Ovary (tissue), 9 donors: ENCODE data around the gene HDAC1. TPM values are rescaled to one million over a fixed set of nuclear protein-coding genes. Genes with fewer than 3 reads are reported as not detected.

Source experiments
- DNase-seq, 5 donors: peaks; one replicate each; pipeline ENCODE4 v3.0.0-alpha.2; 2019 to 2020
- H3K27ac ChIP-seq, 2 donors: fragments of 200-600 bp; one replicate each; pipeline versions ENCODE4 v1.5.1 to v1.8.0; 2019 to 2022
- H3K27me3 ChIP-seq: fragments of 200-600 bp; one replicate; pipeline ENCODE4 v1.8.0; 2022
- H3K36me3 ChIP-seq: fragments of 200-600 bp; sonication (generic); one replicate; pipeline ENCODE4 v1.5.1; 2019
- H3K4me1 ChIP-seq: one replicate; pipeline ENCODE4 v1.8.1; 2013; ENCODE audit warnings: mild to moderate bottlenecking, moderate library complexity; ENCODE audit not compliant: insufficient read depth
- H3K4me3 ChIP-seq: fragments of 200-600 bp; sonication (generic); one replicate; pipeline ENCODE4 v1.5.1; 2017
- H3K9me3 ChIP-seq, 2 donors: fragments of 200-600 bp in 1 of 2; sonication (generic) in 1 of 2; one replicate each; pipeline versions ENCODE4 v1.5.1 to v1.8.1; 2013 to 2019; ENCODE audit warnings: mild to moderate bottlenecking in 1 of 2, moderate library complexity in 1 of 2
- CTCF ChIP-seq, 3 donors: fragments of 450-650 bp in 2 of 3; fragments of 200-600 bp in 1 of 3; IDR thresholded peaks; one replicate each; pipeline versions ENCODE4 v1.5.1 to v1.8.0; 2016 to 2022; ENCODE audit warnings: antibody characterized with exemption in 3 of 3, mild to moderate bottlenecking in 1 of 3
- EP300 ChIP-seq: sonication (generic); formaldehyde crosslinking; IDR thresholded peaks from one replicate; pipeline ENCODE4 v1.6.1; 2017; ENCODE audit warnings: antibody characterized with exemption
- POLR2A ChIP-seq: fragments of 450-650 bp; IDR thresholded peaks from one replicate; pipeline ENCODE4 v1.6.1; 2017; ENCODE audit warnings: antibody characterized with exemption, mild to moderate bottlenecking, moderate library complexity
- WGBS, 3 donors: extraction: QIAGEN DNeasy Blood & Tissue Kit in 1 of 3; methylation state at CpG; one replicate each; pipeline versions ENCODE4 v1.1.5 to v1.1.7; 2013 to 2017; 5-methylcytosine and 5-hydroxymethylcytosine counted together
- intact Hi-C, 4 donors: fragments of 100-400 bp; cut with DNase I; formaldehyde crosslinking; loops; one replicate each; pipeline versions ENCODE4 v1.11.0 to v1.15.1; 2022 to 2023
- polyA plus RNA-seq, 2 donors: library from polyadenylated mRNA; stranded (reverse); fragments of 200-250 nt in 1 of 2; fragments of 350-450 nt in 1 of 2; fragmentation: Illumina TruSeq in 1 of 2; extraction: RNeasy Lipid Tissue Mini Kit (QIAGEN cat#74804) in 1 of 2; gene quantifications; one replicate each; pipeline ENCODE4 v1.2.3, GENCODE V29; 2013 to 2014
- total RNA-seq, 7 donors: library from RNA; depleted of rRNA in 2 of 7; stranded (reverse); fragments of >200 nt in 2 of 7; fragmentation: NEBNext Ultra II Directional in 3 of 7; extraction: Animal tissue kit (Norgen Biotek cat#: 25700) in 3 of 7; gene quantifications; one replicate each; pipeline versions ENCODE4 v1.1.0 to v1.2.4, GENCODE V29; 2016 to 2023
- donor health status: DM: no; HTN: no; CAD: no; lungs with moderate emphysema.
- donor health status: DM: no; HTN: no; CAD: no.
- donor health status: Bipolar disorder and iron deficiency.
- donor health status: DM: yes; HTN: yes; CAD: no.
- donor health status: DM: no; HTN: no; CAD: no.
- donor health status: DM: yes; HTN: yes; CAD: no.

HDAC1 gene
- total and polyA plus RNA-seq, 9 donors, result 52.9 to 107 (median 89.2) TPM

GRCh38 chr1:32330558-32331151, 38.8 kb downstream of the HDAC1 start:
- intact Hi-C loops, result no loop called here
- no peaks in the 10 kb centered on the region for H3K9me3 ChIP-seq
- no peak overlapping the region for H3K27ac ChIP-seq
- DNase-seq, result no peak
- no peaks in the 10 kb centered on the region for H3K36me3 ChIP-seq
- H3K4me3 ChIP-seq, result no peak overlapping the region
- no peaks in the 10 kb centered on the region for H3K4me1 ChIP-seq
- 79 to 82% (median 81%) methylated on average over 12 of the region's 12 CpGs for WGBS, 3 donors
- TF ChIP-seq POLR2A (no peak), EP300 (no peak), CTCF (IDR thresholded peaks at IDR 0.05) (no peak)
- no peaks in the 10 kb centered on the region for H3K27me3 ChIP-seq

- H3K36me3 ChIP-seq, result no peaks in the 10 kb centered on the region
- no peak for DNase-seq
- 79 to 85% (median 82%) methylated on average over 12 of the region's 12 CpGs for WGBS, 3 donors
- no peaks in the 10 kb centered on the region for H3K4me1 ChIP-seq
- no peak overlapping the region for H3K4me3 ChIP-seq
- H3K27ac ChIP-seq, result no peak overlapping the region
- H3K27me3 ChIP-seq, result no peaks in the 10 kb centered on the region
- intact Hi-C loops, result no loop called here
- H3K9me3 ChIP-seq, result no peaks in the 10 kb centered on the region
- no peak for TF ChIP-seq EP300
- TF ChIP-seq POLR2A, result no peak
- TF ChIP-seq CTCF (IDR thresholded peaks at IDR 0.05), result no peak
Measured at GRCh38 chr1:32331549-32331948, 39.7 kb downstream of the HDAC1 start.

GRCh38 chr1:32332290-32333079, 40.6 kb downstream of the HDAC1 start:
- DNase-seq, result no peak
- no peaks in the 10 kb centered on the region for H3K36me3 ChIP-seq

More at GRCh38 chr1:32332290-32333079, 40.6 kb downstream of the HDAC1 start:
- intact Hi-C loops, result no loop called here
- Histone ChIP-seq H3K27ac (no peak overlapping the region), H3K4me3 (no peak overlapping the region), H3K4me1 (peaks cover 3% of the 10 kb centered on the region), H3K27me3 (no peaks in the 10 kb centered on the region), H3K9me3 (no peaks in the 10 kb centered on the region)
- no peak for TF ChIP-seq CTCF (IDR thresholded peaks at IDR 0.05)
- TF ChIP-seq EP300, result no peak
- TF ChIP-seq POLR2A, result no peak
- WGBS, 3 donors, result 72 to 80% (median 76%) methylated on average over 3 of the region's 3 CpGs
